Stimulated activated CD4-positive, alpha-beta T cell treated with anti-CD3 and anti-CD28 coated beads, Interleukin-4, amount 100 ng/mL, for 24 hours (primary cell): ENCODE measurements around the gene KNDC1.
"Not testable (repeated sequence)": the region's sequence is repeated elsewhere in the genome, so short reads cannot be mapped to it uniquely, and the experiment has no call there.

Experiments used
- DNase-seq: peaks from one replicate; pipeline ENCODE4 v3.0.0-alpha.2; 2020

KNDC1 gene, protein sequence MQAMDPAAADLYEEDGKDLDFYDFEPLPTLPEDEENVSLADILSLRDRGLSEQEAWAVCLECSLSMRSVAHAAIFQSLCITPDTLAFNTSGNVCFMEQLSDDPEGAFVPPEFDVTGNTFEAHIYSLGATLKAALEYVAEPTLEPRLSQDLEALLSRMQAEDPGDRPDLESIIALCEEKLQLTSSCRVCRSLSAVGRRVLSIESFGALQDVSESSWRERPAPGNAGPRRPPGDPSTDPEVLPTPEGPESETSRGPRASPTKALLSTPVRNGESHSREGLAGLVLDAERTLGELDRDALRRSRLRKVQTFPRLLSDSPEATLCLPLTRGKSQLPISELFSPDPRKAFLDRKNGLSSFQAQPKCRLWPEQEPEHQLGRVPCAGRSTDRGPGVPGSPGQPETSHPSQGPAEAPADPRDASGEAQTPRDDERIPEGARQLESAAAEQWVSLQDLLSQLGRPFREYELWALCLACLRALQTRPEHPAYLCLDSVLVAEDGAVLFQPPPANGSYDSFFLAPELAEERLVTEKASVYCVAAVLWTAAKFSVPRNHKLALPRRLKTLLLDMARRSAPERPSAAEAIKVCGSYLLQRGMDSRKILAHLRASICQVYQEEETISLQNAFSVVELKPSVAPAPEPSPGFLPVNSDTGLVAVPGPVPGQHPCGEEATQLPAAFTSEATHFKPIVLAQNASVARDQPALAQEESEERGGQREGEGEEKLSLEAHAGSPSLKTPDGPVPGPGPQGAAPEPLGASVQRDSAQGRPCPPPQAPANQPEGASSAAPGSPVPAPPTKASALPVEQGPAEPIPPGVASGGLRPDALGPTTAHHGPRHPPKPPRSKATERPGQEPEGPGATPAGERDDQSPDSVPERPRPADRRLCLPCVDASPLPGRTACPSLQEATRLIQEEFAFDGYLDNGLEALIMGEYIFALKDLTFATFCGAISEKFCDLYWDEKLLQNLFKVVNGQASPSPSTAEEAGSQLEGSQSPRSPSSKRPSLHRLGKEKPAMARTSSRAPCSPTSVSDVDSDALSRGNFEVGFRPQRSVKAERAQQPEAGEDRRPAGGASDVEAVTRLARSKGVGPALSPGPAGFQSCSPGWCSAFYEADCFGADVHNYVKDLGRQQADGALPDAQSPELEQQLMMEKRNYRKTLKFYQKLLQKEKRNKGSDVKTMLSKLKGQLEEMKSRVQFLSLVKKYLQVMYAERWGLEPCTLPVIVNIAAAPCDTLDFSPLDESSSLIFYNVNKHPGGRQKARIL (N-terminal part only)

GRCh38 chr10:133159950-133160825 is at the start of gene KNDC1:
TSS of gene KNDC1 (plus strand) at chr10:133160219. CDS start at chr10:133160468, 249 bp downstream.
- no peak for DNase-seq

- no peak for DNase-seq
Measured at GRCh38 chr10:133110609-133111275, 49.3 kb upstream of the KNDC1 start.

DNA sequence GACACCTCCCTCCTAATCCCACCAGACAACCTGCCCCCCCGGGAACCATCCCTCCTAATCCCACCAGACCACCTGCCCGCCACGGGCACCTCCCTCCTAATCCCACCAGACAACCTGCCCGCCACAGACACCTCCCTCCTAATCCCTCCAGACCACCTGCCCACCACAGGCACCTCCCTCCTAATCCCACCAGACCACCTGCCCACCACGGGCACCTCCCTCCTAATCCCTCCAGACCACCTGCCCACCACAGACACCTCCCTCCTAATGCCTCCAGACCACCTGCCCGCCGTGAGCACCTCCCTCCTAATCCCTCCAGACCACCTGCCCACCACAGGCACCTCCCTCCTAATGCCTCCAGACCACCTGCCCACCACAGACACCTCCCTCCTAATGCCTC is 48.4 kb upstream of the KNDC1 start:
- not testable (repeated sequence) for DNase-seq

DNA sequence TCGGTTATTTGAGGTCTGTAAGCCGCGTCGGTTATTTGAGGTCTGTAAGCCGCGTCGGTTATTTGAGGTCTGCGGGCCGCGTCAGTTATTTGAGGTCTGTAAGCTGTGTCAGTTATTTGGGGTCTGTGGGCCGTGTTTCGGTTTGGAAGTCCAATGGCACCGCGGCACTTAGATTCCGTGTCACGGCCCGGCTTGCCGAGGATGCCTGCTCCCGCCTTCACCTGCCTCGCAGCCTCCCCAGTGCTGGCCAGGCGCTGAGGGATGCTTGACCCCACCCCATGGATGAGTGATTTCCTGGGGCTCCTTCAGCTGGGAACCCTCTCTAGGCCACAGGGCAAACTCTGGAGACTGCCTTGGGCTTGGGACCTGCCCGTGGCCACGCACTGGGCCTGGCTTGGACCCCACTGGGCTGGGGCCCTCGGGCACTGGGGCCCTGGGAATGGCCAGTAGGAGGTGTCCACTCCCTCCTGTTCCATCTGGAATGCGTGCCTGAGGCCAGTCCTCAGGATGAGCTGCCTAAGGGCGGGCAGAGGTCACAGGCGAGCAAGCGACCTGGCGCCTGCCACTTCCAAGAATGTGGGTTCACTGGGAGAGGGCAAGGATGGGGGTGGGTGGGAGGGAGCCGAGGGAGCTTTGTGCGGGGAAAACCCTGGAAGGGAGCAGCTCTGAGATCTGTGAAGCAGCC is 46.7 kb upstream of the KNDC1 start:
- DNase-seq, result no peak

GRCh38 chr10:133113847-133114246 is 46.2 kb upstream of the KNDC1 start:
- no peak for DNase-seq

DNA sequence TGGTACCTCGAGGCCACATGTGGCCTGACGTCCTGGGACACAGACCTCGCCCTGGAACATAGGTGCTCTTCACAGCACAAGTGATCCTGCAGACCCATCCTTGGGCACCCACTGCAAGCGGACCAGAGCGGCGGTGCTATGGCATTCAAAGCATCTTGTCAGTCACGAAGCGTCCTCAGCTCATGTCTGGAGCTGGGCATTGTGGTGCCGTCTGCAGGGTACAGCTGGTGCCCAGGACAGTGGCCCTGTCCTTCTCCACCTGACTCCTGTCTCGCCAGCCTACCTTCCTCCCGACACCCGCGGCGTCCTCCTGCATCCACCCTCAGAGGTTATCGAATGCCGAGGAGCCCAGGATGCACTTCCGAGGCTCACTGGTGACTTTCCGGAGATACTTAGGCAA is 45.8 kb upstream of the KNDC1 start:
- no peak for DNase-seq

DNA sequence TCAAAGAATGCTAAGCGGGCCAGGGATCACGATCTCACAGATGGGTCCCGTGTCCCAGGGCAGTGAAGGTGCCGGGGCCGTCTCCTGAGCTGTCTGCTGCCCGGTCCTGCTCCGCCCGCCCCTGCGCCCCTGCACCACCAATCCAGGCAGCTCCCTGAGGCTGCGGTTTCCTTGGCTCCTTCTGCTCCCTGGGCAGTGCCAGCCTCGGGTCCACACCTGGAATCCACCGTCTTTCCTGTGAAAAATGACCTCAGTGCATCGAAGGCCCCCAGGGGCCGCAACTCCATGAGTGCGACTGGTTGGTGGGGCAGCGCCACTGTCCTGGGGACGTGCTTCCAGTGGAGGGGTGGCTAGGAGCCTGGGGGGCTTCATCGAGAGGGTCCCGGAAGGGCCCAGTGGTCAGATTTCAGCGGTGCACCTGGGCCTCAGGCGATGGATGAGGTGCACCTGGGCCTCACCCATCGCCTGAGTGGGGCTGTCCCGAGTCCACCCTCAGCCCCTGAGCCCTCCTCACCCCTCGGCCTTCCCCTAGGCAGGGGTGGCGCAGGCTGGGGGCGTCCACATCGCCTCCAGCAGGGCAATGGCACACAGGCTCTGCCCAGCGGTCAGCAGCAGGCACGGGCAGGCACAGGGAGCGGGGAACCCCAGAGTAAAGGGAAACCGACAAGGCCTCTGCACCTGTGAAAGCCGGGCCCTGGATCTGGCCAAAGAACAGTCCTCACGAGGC is 45.1 kb upstream of the KNDC1 start:
- no peak for DNase-seq

- DNase-seq, result no peak
Measured at GRCh38 chr10:133115453-133115842, 44.6 kb upstream of the KNDC1 start.

- no peak for DNase-seq
Measured at GRCh38 chr10:133115976-133116375, 44.0 kb upstream of the KNDC1 start.

- DNase-seq, result no peak
Measured at GRCh38 chr10:133116455-133116854, 43.6 kb upstream of the KNDC1 start.

DNA sequence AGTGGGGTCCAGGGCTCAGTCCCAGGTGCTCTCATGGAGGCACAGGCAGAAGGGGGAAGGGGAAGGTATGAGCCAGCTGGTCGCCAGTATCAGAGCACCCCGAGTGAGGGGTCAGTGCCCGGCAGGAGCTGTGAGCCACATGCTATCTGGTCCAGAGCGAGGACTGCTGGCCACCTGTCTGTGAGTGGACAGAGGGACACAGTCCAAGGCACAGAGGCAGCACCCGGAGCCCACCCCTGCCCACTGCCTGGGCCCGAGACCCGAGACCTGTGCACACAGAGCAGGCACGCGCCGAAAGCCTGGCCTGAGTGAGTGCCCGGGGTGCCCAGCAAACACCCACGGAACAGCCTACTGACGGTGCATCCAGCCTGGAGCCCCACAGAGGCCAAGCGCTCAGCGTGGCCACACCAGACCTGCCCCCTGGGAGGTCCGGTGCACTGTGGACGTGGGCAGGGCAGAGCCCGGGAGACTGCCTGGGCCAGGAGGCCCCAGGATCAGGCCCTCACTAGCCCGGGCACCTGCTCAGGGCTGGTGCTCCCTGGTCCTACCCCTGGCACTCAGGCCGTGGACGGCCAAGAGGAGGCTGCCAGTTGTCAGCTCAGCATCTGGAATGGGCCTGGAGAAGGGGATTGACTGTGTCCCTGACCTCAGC is 42.9 kb upstream of the KNDC1 start:
- DNase-seq, result no peak

DNA sequence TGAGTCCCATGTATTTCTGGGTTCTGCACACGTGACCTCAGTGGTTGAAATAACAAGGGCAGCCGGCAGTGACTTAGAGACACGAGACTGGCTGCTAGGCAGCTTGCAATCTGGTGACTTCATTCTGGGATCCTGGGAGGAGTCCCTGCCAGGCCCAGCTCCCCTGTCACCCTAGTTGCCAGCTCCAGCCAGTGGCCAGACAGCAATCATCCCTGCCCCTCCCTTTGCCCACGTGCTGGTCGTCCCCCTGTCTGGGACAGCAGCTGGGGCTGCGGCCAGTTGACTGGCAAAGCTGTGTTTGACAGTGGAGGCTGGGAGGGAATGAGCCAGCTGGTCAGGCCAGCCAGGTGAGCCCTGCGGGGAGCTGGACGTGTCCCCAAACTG is 42.3 kb upstream of the KNDC1 start:
- DNase-seq, result no peak

DNA sequence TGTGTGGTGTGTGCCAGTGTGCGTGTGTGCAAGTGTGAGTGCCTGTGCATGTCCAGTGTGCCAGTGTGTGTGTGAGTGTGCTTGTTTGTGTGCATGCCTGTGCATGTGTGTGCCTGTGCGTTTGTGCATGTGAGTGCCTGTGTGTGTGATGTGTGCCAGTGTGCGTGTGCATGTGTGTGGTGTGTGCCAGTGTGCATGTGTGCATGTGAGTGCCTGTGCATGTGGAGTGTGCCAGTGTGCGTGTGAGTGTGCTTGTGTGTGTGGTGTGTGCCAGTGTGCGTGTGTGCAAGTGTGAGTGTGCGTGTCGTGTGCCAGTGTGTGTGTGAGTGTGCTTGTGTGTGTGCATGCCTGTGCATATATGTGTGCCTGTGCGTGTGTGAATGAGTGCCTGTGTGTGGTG is 38.5 kb upstream of the KNDC1 start:
- no peak for DNase-seq

DNA sequence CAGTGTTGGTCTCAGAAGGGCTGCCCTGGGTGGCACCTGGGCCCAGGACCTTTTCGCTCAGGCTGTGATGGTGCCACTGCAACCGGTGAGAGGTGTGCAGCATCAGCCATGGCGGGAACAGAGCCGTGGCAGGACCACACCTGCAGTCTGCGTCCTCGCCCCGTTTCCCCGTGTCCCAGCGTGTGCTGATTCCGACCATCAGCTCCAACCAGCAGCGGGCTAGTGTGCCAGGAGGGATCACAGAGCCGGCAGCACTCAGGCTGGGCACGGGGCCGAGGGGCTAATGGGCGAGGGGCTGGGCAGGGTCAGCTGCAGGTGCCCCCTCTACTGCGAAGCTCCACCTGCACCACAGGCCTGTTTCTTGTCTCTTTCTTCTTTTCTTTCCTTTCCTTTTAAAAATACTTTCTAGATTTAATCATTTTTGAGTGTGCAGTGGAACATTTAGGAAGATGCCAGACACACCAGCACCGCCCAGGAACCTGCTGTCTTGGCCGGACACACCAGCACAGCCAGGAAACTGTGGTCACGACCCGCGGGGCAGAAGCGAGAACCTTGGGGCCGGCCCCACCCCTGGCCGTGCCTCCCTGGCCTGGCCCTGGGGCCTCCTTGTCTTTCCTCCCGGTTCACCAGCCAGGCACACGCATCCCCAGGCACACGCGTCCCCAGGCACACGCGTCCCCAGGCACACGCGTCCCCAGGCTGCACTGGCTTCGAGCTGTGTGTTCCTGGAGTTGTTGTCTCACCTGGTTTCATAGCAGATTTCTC is 37.7 kb upstream of the KNDC1 start:
- DNase-seq, result no peak

DNA sequence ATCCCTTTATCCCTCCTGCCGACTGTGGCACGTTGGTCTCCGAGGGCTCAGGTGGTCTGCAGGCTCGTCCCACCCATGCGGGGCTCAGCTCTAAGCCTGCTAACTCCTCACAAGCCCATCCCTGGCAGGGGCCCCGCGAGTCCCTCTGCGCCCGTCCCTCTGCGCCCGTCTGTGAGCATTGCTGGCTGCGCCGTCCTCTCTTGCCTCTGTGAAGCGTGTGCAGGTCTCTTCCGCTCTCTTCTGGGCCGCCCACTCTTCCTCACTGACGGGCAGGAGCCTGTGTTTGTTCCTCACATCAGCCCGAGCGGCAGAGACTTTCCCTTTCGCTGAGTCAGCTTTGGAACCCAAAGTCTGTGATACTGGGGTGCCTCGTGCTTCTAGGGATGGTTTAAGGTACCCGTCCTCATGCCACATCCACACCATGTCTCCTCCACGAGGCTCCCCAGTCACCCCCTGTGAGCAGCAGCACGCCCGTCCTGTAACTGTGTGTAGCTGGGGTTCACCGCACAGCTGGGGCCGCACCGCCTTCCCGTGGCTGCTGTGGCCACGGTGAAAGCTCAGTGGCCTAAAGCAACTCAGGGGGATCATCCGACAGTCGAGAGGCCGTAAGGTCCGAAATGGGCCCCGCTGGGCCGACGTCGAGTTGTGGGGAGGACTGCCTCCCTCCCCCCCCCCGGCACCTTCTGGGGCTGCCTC is 36.8 kb upstream of the KNDC1 start:
- no peak for DNase-seq

GRCh38 chr10:133123746-133124356 is 36.2 kb upstream of the KNDC1 start:
- DNase-seq, result no peak

DNA sequence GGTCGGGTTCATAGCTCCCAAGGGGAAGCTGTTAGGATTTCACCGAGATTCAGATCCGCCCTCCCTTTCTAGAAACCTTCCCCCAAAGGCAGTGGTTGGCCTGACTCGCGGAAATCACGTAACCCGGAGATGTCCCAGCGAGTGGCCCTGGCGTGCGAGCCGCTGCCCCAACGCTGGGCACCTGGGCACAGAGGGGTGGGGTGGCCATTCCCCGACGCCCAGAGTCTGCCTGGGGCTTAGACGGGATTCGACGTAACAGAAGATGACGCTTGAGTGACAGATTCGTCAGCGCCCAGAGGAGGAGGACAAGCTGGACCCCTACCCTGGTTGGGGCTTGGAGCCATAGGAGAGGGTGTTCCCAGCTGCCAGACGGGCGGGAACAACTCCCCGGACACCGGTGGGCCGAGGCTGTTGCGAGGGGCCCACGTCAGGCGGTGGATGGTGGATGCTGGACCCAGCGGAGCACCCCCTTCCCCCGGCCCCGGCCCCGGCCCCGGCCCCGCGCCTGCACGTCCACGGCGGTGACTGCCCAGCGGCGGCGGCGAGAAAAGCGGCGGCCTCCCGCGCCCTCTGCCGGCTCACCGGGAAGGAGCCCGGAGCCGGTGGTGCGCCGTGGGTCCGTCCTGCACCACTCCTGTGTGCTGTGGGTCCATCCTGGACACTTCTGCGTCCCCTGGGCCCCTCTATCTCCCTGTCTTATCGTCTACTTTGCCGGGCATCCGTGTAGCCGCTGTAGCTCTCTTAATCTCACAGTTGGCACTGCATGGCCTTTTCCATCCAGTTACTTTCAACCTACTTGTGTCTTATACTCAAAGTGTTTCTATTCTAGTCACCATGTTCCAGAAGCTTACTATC is 35.4 kb upstream of the KNDC1 start:
- no peak for DNase-seq
